ENCODE measurements around the gene CREM.

CREM gene

DNA sequence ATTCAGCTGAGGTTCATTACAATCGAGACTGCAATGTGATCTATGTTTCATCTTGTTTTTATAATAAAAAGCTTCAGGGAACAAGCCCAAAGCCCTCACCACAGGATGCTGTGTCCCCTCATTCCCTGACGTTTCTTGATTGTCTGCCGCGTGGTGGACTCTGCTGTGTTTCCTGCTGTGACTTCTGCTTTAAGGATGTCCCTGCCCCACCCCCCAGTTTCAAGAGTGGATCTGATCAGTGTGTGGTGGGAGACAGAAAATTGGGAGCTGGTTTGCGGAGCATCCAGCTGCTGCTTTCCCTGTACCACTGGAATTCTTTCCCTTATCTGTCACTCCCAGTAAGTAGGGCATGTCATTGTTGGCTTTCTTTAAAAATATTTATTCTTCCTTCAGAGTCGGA lies 86.2 kb downstream of the CREM start:
- TF ChIP-seq SPI1 (IDR thresholded peaks at IDR 0.05; ENCODE audit: borderline replicate concordance, low read depth), result peak; percentile 7; the same call in 1 of the 2 replicates
- no peak for TF ChIP-seq POLR2AphosphoS5 (IDR thresholded peaks at IDR 0.05; ENCODE audit: low read depth)
- TF ChIP-seq, protein P1, sequence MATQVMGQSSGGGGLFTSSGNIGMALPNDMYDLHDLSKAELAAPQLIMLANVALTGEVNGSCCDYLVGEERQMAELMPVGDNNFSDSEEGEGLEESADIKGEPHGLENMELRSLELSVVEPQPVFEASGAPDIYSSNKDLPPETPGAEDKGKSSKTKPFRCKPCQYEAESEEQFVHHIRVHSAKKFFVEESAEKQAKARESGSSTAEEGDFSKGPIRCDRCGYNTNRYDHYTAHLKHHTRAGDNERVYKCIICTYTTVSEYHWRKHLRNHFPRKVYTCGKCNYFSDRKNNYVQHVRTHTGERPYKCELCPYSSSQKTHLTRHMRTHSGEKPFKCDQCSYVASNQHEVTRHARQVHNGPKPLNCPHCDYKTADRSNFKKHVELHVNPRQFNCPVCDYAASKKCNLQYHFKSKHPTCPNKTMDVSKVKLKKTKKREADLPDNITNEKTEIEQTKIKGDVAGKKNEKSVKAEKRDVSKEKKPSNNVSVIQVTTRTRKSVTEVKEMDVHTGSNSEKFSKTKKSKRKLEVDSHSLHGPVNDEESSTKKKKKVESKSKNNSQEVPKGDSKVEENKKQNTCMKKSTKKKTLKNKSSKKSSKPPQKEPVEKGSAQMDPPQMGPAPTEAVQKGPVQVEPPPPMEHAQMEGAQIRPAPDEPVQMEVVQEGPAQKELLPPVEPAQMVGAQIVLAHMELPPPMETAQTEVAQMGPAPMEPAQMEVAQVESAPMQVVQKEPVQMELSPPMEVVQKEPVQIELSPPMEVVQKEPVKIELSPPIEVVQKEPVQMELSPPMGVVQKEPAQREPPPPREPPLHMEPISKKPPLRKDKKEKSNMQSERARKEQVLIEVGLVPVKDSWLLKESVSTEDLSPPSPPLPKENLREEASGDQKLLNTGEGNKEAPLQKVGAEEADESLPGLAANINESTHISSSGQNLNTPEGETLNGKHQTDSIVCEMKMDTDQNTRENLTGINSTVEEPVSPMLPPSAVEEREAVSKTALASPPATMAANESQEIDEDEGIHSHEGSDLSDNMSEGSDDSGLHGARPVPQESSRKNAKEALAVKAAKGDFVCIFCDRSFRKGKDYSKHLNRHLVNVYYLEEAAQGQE (IDR thresholded peaks at IDR 0.05; ENCODE audit: insufficient replicate concordance, low read depth), result no peak
- TF ChIP-seq, protein P2, sequence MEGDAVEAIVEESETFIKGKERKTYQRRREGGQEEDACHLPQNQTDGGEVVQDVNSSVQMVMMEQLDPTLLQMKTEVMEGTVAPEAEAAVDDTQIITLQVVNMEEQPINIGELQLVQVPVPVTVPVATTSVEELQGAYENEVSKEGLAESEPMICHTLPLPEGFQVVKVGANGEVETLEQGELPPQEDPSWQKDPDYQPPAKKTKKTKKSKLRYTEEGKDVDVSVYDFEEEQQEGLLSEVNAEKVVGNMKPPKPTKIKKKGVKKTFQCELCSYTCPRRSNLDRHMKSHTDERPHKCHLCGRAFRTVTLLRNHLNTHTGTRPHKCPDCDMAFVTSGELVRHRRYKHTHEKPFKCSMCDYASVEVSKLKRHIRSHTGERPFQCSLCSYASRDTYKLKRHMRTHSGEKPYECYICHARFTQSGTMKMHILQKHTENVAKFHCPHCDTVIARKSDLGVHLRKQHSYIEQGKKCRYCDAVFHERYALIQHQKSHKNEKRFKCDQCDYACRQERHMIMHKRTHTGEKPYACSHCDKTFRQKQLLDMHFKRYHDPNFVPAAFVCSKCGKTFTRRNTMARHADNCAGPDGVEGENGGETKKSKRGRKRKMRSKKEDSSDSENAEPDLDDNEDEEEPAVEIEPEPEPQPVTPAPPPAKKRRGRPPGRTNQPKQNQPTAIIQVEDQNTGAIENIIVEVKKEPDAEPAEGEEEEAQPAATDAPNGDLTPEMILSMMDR (IDR thresholded peaks at IDR 0.05; ENCODE audit: insufficient read depth, low read length), result no peak
- DNase-seq (ENCODE audit: low read depth in 1 of 2, low spot score in 1 of 2), result no peak
- H3K27me3 ChIP-seq (ENCODE audit: insufficient read depth, poor library complexity, severe bottlenecking), result no peaks in the 10 kb centered on the region

DNA sequence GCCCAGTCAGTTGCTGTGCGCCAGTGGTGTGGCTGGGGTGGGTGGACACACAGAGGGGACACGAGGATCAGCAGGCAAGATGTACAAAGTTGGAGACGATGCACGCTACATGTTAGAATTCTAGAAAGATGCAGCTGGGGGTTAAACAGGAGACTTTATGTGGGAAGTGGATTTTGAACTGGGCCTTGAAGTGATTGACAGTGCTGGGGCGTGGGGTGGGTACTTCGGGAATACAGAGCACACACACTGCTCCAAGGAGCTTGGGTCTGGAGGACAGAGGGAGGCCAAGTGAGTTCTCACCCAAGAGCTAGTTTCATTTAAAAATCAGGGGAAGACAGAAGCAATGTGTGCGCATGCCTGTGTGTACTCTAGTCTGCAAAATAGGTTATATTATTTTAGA lies 87.1 kb downstream of the CREM start:
- no peak overlapping the region for H3K27ac ChIP-seq (replicated peaks)
- TF ChIP-seq POLR2AphosphoS5 (IDR thresholded peaks at IDR 0.05; ENCODE audit: low read depth) (no peak), GABPA (IDR thresholded peaks at IDR 0.05; ENCODE audit: low read depth) (no peak), SPI1 (IDR thresholded peaks at IDR 0.05; ENCODE audit: borderline replicate concordance, low read depth) (no peak)
- TF ChIP-seq, protein P2 (IDR thresholded peaks at IDR 0.05; ENCODE audit: insufficient read depth, low read length), result no peak
- TF ChIP-seq, protein P1 (IDR thresholded peaks at IDR 0.05; ENCODE audit: insufficient replicate concordance, low read depth), result no peak
- no peak overlapping the region for H3K4me3 ChIP-seq (replicated peaks; ENCODE audit: insufficient read depth, low read length)
- no peaks in the 10 kb centered on the region for H3K27me3 ChIP-seq (ENCODE audit: insufficient read depth, poor library complexity, severe bottlenecking)
- DNase-seq (ENCODE audit: low read depth in 1 of 2, low spot score in 1 of 2), result no peak

More for the DNA sequence above, 86.2 kb downstream of the CREM start:
- no peak overlapping the region for H3K4me3 ChIP-seq (replicated peaks; ENCODE audit: insufficient read depth, low read length)
- H3K27ac ChIP-seq (replicated peaks), result no peak overlapping the region

DNA sequence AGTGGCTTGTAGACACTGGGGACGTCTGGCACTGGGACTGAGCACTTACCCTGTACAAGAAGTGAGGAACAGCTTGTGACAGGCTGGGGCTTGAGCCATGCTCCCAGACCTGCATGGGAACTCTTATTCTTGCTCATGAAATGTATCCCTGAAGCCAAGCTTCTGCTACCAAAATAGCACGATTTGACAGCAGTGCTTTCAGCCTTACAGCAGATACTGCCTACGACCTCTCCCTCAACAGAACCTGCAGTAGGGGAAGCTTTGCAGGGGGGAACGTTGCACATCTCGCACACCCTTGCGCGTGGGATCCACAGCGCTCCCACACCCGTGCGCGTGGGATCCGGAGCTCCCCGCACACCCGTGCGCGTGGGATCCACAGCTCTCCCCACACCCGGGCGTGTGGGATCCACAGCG lies 88.0 kb downstream of the CREM start:
- Histone ChIP-seq H3K4me3 (replicated peaks; ENCODE audit: insufficient read depth, low read length) (no peak overlapping the region), H3K27me3 (ENCODE audit: insufficient read depth, poor library complexity, severe bottlenecking) (no peaks in the 10 kb centered on the region), H3K27ac (replicated peaks) (no peak overlapping the region)
- no peak for TF ChIP-seq POLR2AphosphoS5 (IDR thresholded peaks at IDR 0.05; ENCODE audit: low read depth)
- TF ChIP-seq, protein P2 (IDR thresholded peaks at IDR 0.05; ENCODE audit: insufficient read depth, low read length), result no peak
- DNase-seq (ENCODE audit: low read depth in 1 of 2, low spot score in 1 of 2), result no peak

DNA sequence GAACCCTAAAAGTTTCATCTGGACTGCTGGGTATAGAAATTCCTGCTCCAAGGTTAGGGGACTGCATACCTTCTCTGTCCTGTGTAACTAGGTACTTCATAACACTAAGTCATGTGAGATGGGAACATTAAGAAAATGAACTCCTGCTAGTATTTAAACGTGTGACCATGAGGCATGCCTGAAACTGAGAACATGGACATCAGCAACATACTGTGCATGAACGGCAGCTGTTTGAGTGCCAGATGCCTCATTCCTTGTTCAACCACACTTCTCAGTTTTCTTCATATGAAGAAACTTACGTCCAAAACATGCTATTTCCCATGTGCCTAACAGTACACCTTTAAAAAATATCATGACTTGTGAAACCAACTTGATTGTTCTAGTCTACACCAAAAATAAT lies 88.5 kb downstream of the CREM start:
- TF ChIP-seq, protein P2 (IDR thresholded peaks at IDR 0.05; ENCODE audit: insufficient read depth, low read length), result no peak
- Histone ChIP-seq H3K4me3 (replicated peaks; ENCODE audit: insufficient read depth, low read length) (no peak overlapping the region), H3K27ac (replicated peaks) (no peak overlapping the region), H3K27me3 (ENCODE audit: insufficient read depth, poor library complexity, severe bottlenecking) (no peaks in the 10 kb centered on the region)
- no peak for DNase-seq (ENCODE audit: low read depth in 1 of 2, low spot score in 1 of 2)
